Measurements from ENCODE around the gene RPS3A. TPM values are rescaled to one million over a fixed set of nuclear protein-coding genes. Genes with fewer than 3 reads are reported as not detected.

RPS3A gene
- total RNA-seq, 1 experiment from 2014 or later, result 918 TPM

DNA sequence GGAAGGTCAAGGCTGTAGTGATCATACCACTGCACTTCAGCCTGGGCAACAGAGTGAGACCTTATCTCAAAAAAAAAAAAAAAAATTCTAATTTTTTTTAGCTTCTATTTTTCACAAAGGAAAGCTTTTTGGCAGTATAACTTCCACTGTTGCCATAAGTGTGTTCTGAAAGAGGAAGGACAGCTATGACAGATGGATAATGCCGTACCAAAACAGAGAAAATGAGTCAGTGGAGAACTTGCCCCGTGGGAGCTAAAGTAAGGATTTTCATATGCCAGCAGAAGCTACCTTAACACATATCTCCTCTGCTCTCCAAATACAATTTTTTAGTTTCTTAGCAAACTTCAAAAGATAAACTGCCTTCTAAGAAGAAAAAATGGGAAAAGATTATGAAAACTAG, 43.7 kb downstream of the RPS3A start:
- in situ Hi-C loops (cut with HindIII; ENCODE audit: low pct_unique_long_range_greater_than_20kb, low sequenced_read_pairs) (no loop called here), intact Hi-C loops (cut with micrococcal nuclease; ENCODE audit: unreplicated experiment) (no loop called here)
- ChIA-PET CTCF (interaction anchor here (0.5 to 0.7 kb wide), 2 partner anchors 103 to 461 kb away, joined by 3 read pairs; no protein-coding TSS in a partner anchor), POLR2A (interaction anchor here (0.6 kb wide), 1 partner anchor 31 kb away, joined by 6 read pairs; no protein-coding TSS in a partner anchor)
- BruUV-seq (replicated peaks), result no TSS peak
- H3K4me1 ChIP-seq (ENCODE audit: control insufficient read depth, insufficient read depth, low read length), result no peaks in the 10 kb centered on the region
- no peak overlapping the region for H3K27ac ChIP-seq (ENCODE audit: low read length)
- no peak overlapping the region for H3K4me3 ChIP-seq (ENCODE audit: low read depth in 2 of 2, low read length in 2 of 2)
- ATAC-seq (no peak), DNase-seq (ENCODE audit: low read depth, low spot score) (no peak)
- H3K36me3 ChIP-seq (ENCODE audit: control insufficient read depth, insufficient read depth, low read length), result no peaks in the 10 kb centered on the region; the same call in none of the 2 replicates
- no peaks in the 10 kb centered on the region for H3K9me3 ChIP-seq (ENCODE audit: control insufficient read depth, insufficient read depth, low read depth, low read length)
- TF ChIP-seq POLR2AphosphoS5 (IDR thresholded peaks at IDR 0.05; ENCODE audit: low read depth, low read length), result no peak
- no peak for TF ChIP-seq TCF7L2 (IDR thresholded peaks at IDR 0.05; ENCODE audit: low read depth, low read length)
- TF ChIP-seq CTCF (IDR thresholded peaks at IDR 0.05), result no peak
- TF ChIP-seq REST (IDR thresholded peaks at IDR 0.05; ENCODE audit: insufficient read depth in 1 of 2, low read depth in 2 of 2, low read length in 1 of 2), result no peak
- TF ChIP-seq SIN3A (IDR thresholded peaks at IDR 0.05; ENCODE audit: borderline replicate concordance, insufficient read depth, low read depth, low read length), result no peak
- no peaks in the 10 kb centered on the region for H3K27me3 ChIP-seq (ENCODE audit: control insufficient read depth, insufficient read depth, low read length)

- ATAC-seq (no peak), DNase-seq (ENCODE audit: low read depth, low spot score) (no peak)
- in situ Hi-C loops (cut with HindIII; ENCODE audit: low pct_unique_long_range_greater_than_20kb, low sequenced_read_pairs) (no loop called here), intact Hi-C loops (cut with micrococcal nuclease; ENCODE audit: unreplicated experiment) (no loop called here)
- Histone ChIP-seq H3K9me3 (ENCODE audit: control insufficient read depth, insufficient read depth, low read depth, low read length) (no peaks in the 10 kb centered on the region), H3K27me3 (ENCODE audit: control insufficient read depth, insufficient read depth, low read length) (no peaks in the 10 kb centered on the region), H3K27ac (ENCODE audit: low read length) (no peak overlapping the region), H3K4me1 (ENCODE audit: control insufficient read depth, insufficient read depth, low read length) (no peaks in the 10 kb centered on the region), H3K4me3 (ENCODE audit: low read depth in 2 of 2, low read length in 2 of 2) (no peak overlapping the region), H3K36me3 (ENCODE audit: control insufficient read depth, insufficient read depth, low read length) (no peaks in the 10 kb centered on the region; the same call in none of the 2 replicates)
- ChIA-PET CTCF (no interaction called here), POLR2A (no interaction called here)
- no TSS peak for BruUV-seq (replicated peaks)
- no peak for TF ChIP-seq REST (IDR thresholded peaks at IDR 0.05; ENCODE audit: insufficient read depth in 1 of 2, low read depth in 2 of 2, low read length in 1 of 2)
- no peak for TF ChIP-seq POLR2AphosphoS5 (IDR thresholded peaks at IDR 0.05; ENCODE audit: low read depth, low read length)
- no peak for TF ChIP-seq SIN3A (IDR thresholded peaks at IDR 0.05; ENCODE audit: borderline replicate concordance, insufficient read depth, low read depth, low read length)
- no peak for TF ChIP-seq CTCF (IDR thresholded peaks at IDR 0.05)
- no peak for TF ChIP-seq TCF7L2 (IDR thresholded peaks at IDR 0.05; ENCODE audit: low read depth, low read length)
Measured at GRCh38 chr4:151143811-151144210, 44.4 kb downstream of the RPS3A start.
